ENCODE results near the gene CACNG3. TPM values are rescaled to one million over a fixed set of nuclear protein-coding genes. Genes with fewer than 3 reads are reported as not detected.

The CACNG3 gene
- total RNA-seq, 4 donors from 2014 or later: not detected

GRCh38 chr16:24372824-24373223 lies 116.7 kb downstream of the CACNG3 start:
- no peak for DNase-seq
- Histone ChIP-seq H3K4me3 (replicated peaks in 1 of 3) (no peak overlapping the region), H3K4me1 (no peaks in the 10 kb centered on the region), H3K36me3 (no peaks in the 10 kb centered on the region), H3K9me3 (no peaks in the 10 kb centered on the region), H3K27ac (no peak overlapping the region), H3K27me3 (no peaks in the 10 kb centered on the region)
- TF ChIP-seq POLR2A (IDR thresholded peaks at IDR 0.05): no peak
- TF ChIP-seq CTCF (IDR thresholded peaks at IDR 0.05): no peak
- intact Hi-C loops (cut with DNase I): no loop called here
- WGBS, 2 donors: 88 to 90% methylated on average over 5 of the region's 5 CpGs

- Histone ChIP-seq H3K4me3 (replicated peaks in 1 of 3) (no peak overlapping the region), H3K27me3 (no peaks in the 10 kb centered on the region), H3K9me3 (no peaks in the 10 kb centered on the region), H3K36me3 (no peaks in the 10 kb centered on the region), H3K27ac (no peak overlapping the region), H3K4me1 (no peaks in the 10 kb centered on the region)
- no peak for DNase-seq
- TF ChIP-seq CTCF (IDR thresholded peaks at IDR 0.05) (no peak), POLR2A (IDR thresholded peaks at IDR 0.05) (no peak)
- 17% methylated on average over 2 of the region's 2 CpGs for WGBS, 2 donors
- intact Hi-C loops (cut with DNase I): no loop called here
These were observed 122.9 kb downstream of the CACNG3 start for GRCh38 chr16:24378999-24379398.

- Histone ChIP-seq H3K36me3 (no peaks in the 10 kb centered on the region), H3K27me3 (no peaks in the 10 kb centered on the region), H3K9me3 (no peaks in the 10 kb centered on the region), H3K27ac (no peak overlapping the region), H3K4me1 (no peaks in the 10 kb centered on the region), H3K4me3 (replicated peaks in 1 of 3) (no peak overlapping the region)
- TF ChIP-seq CTCF (IDR thresholded peaks at IDR 0.05): no peak
- TF ChIP-seq POLR2A (IDR thresholded peaks at IDR 0.05): no peak
- intact Hi-C loops (cut with DNase I): no loop called here
- DNase-seq: no peak
- WGBS, 2 donors: 54 to 61% methylated on average over 2 of the region's 2 CpGs
These were observed 125.5 kb downstream of the CACNG3 start for GRCh38 chr16:24381470-24382118.

- no peak overlapping the region for H3K27ac ChIP-seq
- 26 to 28% methylated on average over 5 of the region's 5 CpGs for WGBS, 2 donors
- TF ChIP-seq POLR2A (IDR thresholded peaks at IDR 0.05) (no peak), CTCF (IDR thresholded peaks at IDR 0.05) (no peak)
- no peaks in the 10 kb centered on the region for H3K4me1 ChIP-seq
- H3K9me3 ChIP-seq: no peaks in the 10 kb centered on the region
- intact Hi-C loops (cut with DNase I): no loop called here
- DNase-seq: no peak
- no peak overlapping the region for H3K4me3 ChIP-seq (replicated peaks in 1 of 3)
- no peaks in the 10 kb centered on the region for H3K36me3 ChIP-seq
- no peaks in the 10 kb centered on the region for H3K27me3 ChIP-seq
These were observed 126.8 kb downstream of the CACNG3 start for GRCh38 chr16:24382762-24383407.

- no peak overlapping the region for H3K4me3 ChIP-seq (replicated peaks in 1 of 3)
- no peak for DNase-seq
- H3K4me1 ChIP-seq: no peaks in the 10 kb centered on the region
- no peaks in the 10 kb centered on the region for H3K36me3 ChIP-seq
- WGBS, 2 donors: 55 to 77% methylated on average over 8 of the region's 8 CpGs
- intact Hi-C loops (cut with DNase I): no loop called here
- no peak for TF ChIP-seq CTCF (IDR thresholded peaks at IDR 0.05)
- TF ChIP-seq POLR2A (IDR thresholded peaks at IDR 0.05): no peak
- no peaks in the 10 kb centered on the region for H3K9me3 ChIP-seq
- H3K27me3 ChIP-seq: no peaks in the 10 kb centered on the region
- no peak overlapping the region for H3K27ac ChIP-seq
These were observed 138.2 kb downstream of the CACNG3 start for GRCh38 chr16:24394341-24394740.
